Trophoblast cell (in vitro differentiated cells and primary cell): Measurements from ENCODE around the gene ZNF526.

ENCODE experiments used
- DNase-seq, 2 donors: peaks; one replicate each; pipeline ENCODE4 v3.0.0-alpha.2; 2016
- H2AFZ ChIP-seq: 2 replicates; pipeline ENCODE4 v1.6.1; 2013; ENCODE audit warnings: low read length, moderate library complexity, mild to moderate bottlenecking; ENCODE audit not compliant: insufficient read depth, poor library complexity
- H2AK5ac ChIP-seq: 2 replicates; pipeline ENCODE4 v1.6.1; 2013; ENCODE audit warnings: mild to moderate bottlenecking, low read length
- H2BK120ac ChIP-seq: 2 replicates; pipeline ENCODE4 v1.6.1; 2013; ENCODE audit warnings: low read length, mild to moderate bottlenecking, moderate library complexity; ENCODE audit not compliant: insufficient read depth, poor library complexity
- H2BK12ac ChIP-seq: 2 replicates; pipeline ENCODE4 v1.6.1; 2013; ENCODE audit warnings: mild to moderate bottlenecking, low read length, moderate library complexity
- H2BK5ac ChIP-seq: 2 replicates; pipeline ENCODE4 v1.6.1; 2013; ENCODE audit warnings: low read length, low read depth, moderate library complexity, mild to moderate bottlenecking; ENCODE audit not compliant: poor library complexity
- H3K14ac ChIP-seq: 2 replicates; pipeline ENCODE4 v1.6.1; 2013; ENCODE audit warnings: mild to moderate bottlenecking, low read length
- H3K18ac ChIP-seq: 2 replicates; pipeline ENCODE4 v1.6.1; 2013; ENCODE audit warnings: mild to moderate bottlenecking, low read length
- H3K23ac ChIP-seq: 2 replicates; pipeline ENCODE4 v1.6.1; 2013; ENCODE audit warnings: low read length
- H3K27ac ChIP-seq: 2 replicates; pipeline ENCODE4 v1.5.1; 2013; ENCODE audit warnings: low read depth, mild to moderate bottlenecking, inconsistent platforms, low read length, moderate library complexity
- H3K27me3 ChIP-seq: 2 replicates; pipeline ENCODE4 v1.6.1; 2013; ENCODE audit warnings: inconsistent platforms, mild to moderate bottlenecking, low read length, moderate library complexity; ENCODE audit not compliant: insufficient read depth
- H3K36me3 ChIP-seq, 2 experiments: 1 replicate in 1 of 2; 2 replicates in 1 of 2; pipeline ENCODE4 v1.6.1; 2013; ENCODE audit warnings: low read length in 2 of 2, mild to moderate bottlenecking in 2 of 2, moderate library complexity in 1 of 2; ENCODE audit not compliant: insufficient read depth in 2 of 2, control insufficient read depth in 1 of 2
- H3K4ac ChIP-seq: 2 replicates; pipeline ENCODE4 v1.6.1; 2013; ENCODE audit warnings: low read depth, mild to moderate bottlenecking, low read length, moderate library complexity
- H3K4me1 ChIP-seq, 2 experiments: 1 replicate in 1 of 2; 2 replicates in 1 of 2; pipeline ENCODE4 v1.6.1; 2013; ENCODE audit warnings: low read length in 2 of 2, mild to moderate bottlenecking in 2 of 2, moderate library complexity in 1 of 2; ENCODE audit not compliant: insufficient read depth in 2 of 2, control insufficient read depth in 1 of 2
- H3K4me2 ChIP-seq: 2 replicates; pipeline ENCODE4 v1.6.1; 2013; ENCODE audit warnings: inconsistent platforms, mild to moderate bottlenecking, low read length, moderate library complexity
- H3K4me3 ChIP-seq: 2 replicates; pipeline ENCODE4 v1.5.1; 2013; ENCODE audit warnings: mild to moderate bottlenecking, low read depth, low read length, inconsistent platforms
- H3K79me1 ChIP-seq: one replicate; pipeline ENCODE4 v1.6.1; 2013; ENCODE audit warnings: low read length
- H3K79me2 ChIP-seq: 2 replicates; pipeline ENCODE4 v1.6.1; 2013; ENCODE audit warnings: low read length, mild to moderate bottlenecking; ENCODE audit not compliant: control insufficient read depth, insufficient read depth, poor library complexity
- H3K9ac ChIP-seq: 2 replicates; pipeline ENCODE4 v1.6.1; 2013; ENCODE audit warnings: mild to moderate bottlenecking, low read length
- H3K9me3 ChIP-seq: 2 replicates; pipeline ENCODE4 v1.6.1; 2013; ENCODE audit warnings: low read depth, mild to moderate bottlenecking, control low read depth, inconsistent platforms, low read length; ENCODE audit not compliant: insufficient read depth
- H4K12ac ChIP-seq: 2 replicates; pipeline ENCODE4 v1.6.1; 2013; ENCODE audit warnings: low read depth, mild to moderate bottlenecking, low read length, moderate library complexity
- H4K8ac ChIP-seq: 2 replicates; pipeline ENCODE4 v1.6.1; 2013; ENCODE audit warnings: low read depth, mild to moderate bottlenecking, low read length, moderate library complexity
- H4K91ac ChIP-seq: one replicate; pipeline ENCODE4 v1.6.1; 2013; ENCODE audit warnings: low read depth, mild to moderate bottlenecking, low read length, moderate library complexity
- WGBS: extraction: QIAGEN DNeasy Blood & Tissue Kit; methylation state at CpG from one replicate; pipeline ENCODE4 v1.1.7; 2013; ENCODE audit warnings: missing lambda C conversion rate; ENCODE audit not compliant: insufficient read length, insufficient coverage; ENCODE audit errors: extremely low coverage; 5-methylcytosine and 5-hydroxymethylcytosine counted together

Gene ZNF526

GRCh38 chr19:42269478-42270345 is 49.6 kb downstream of the ZNF526 start:
- Histone ChIP-seq H2BK5ac (peak overlapping the region; percentile 61), H3K4me2 (peak overlapping the region; percentile 70), H3K27ac (peak overlapping the region; percentile 20), H3K36me3 (peaks cover 30 to 31% of the 10 kb centered on the region in 2 experiments), H2AFZ (no peak overlapping the region), H3K4me3 (peak overlapping the region; percentile 75), H3K9ac (peak overlapping the region; percentile 35), H4K8ac (peak overlapping the region; percentile 76), H3K4me1 (peaks cover 15 to 17% of the 10 kb centered on the region in 2 experiments), H3K9me3 (peaks cover 3% of the 10 kb centered on the region), H3K4ac (peak overlapping the region; percentile 46), H3K18ac (peak overlapping the region; percentile 37), H3K79me1 (peaks cover 18% of the 10 kb centered on the region), H3K14ac (peak overlapping the region; percentile 55), H2BK12ac (peak overlapping the region; percentile 63), H4K91ac (peak overlapping the region; percentile 79), H3K27me3 (no peaks in the 10 kb centered on the region), H4K12ac (peak overlapping the region; percentile 22), H2BK120ac (peak overlapping the region; percentile 20), H3K23ac (no peak overlapping the region), H2AK5ac (peak overlapping the region; percentile 85), H3K79me2 (peaks cover 9% of the 10 kb centered on the region)
- no peak for DNase-seq
- WGBS = no CpG with 5 or more reads among the region's 10 CpGs

GRCh38 chr19:42270346-42271044 is 50.4 kb downstream of the ZNF526 start:
- Histone ChIP-seq H3K79me2 (peaks cover 9% of the 10 kb centered on the region), H3K79me1 (peaks cover 18% of the 10 kb centered on the region), H3K4me3 (no peak overlapping the region), H4K8ac (peak overlapping the region; percentile 76), H2BK12ac (peak overlapping the region; percentile 63), H3K27me3 (no peaks in the 10 kb centered on the region), H3K9me3 (peaks cover 3% of the 10 kb centered on the region), H3K4ac (peak overlapping the region; percentile 46), H3K27ac (peak overlapping the region; percentile 20), H2AK5ac (peak overlapping the region; percentile 85), H2BK5ac (peak overlapping the region; percentile 42), H3K4me1 (peaks cover 15 to 17% of the 10 kb centered on the region in 2 experiments), H3K36me3 (peaks cover 35 to 37% of the 10 kb centered on the region in 2 experiments), H3K18ac (peak overlapping the region; percentile 29), H4K91ac (peak overlapping the region; percentile 79), H2AFZ (peak overlapping the region; percentile 19), H3K4me2 (peak overlapping the region; percentile 70), H3K23ac (no peak overlapping the region), H4K12ac (no peak overlapping the region), H3K9ac (no peak overlapping the region), H3K14ac (peak overlapping the region; percentile 55), H2BK120ac (peak overlapping the region; percentile 20)
- no peak for DNase-seq
- no CpG with 5 or more reads among the region's 18 CpGs for WGBS

GRCh38 chr19:42271045-42271419 is 50.9 kb downstream of the ZNF526 start:
- Histone ChIP-seq H2BK120ac (no peak overlapping the region), H3K4me2 (no peak overlapping the region), H3K4ac (no peak overlapping the region), H3K9ac (no peak overlapping the region), H2AK5ac (no peak overlapping the region), H3K79me1 (peaks cover 18% of the 10 kb centered on the region), H4K8ac (no peak overlapping the region), H2BK5ac (no peak overlapping the region), H3K36me3 (peaks cover 35 to 37% of the 10 kb centered on the region in 2 experiments), H3K27ac (no peak overlapping the region), H2BK12ac (no peak overlapping the region), H3K18ac (no peak overlapping the region), H2AFZ (no peak overlapping the region), H3K14ac (no peak overlapping the region), H3K4me3 (no peak overlapping the region), H3K79me2 (peaks cover 9% of the 10 kb centered on the region), H3K4me1 (peaks cover 15 to 17% of the 10 kb centered on the region in 2 experiments), H4K12ac (no peak overlapping the region), H3K23ac (no peak overlapping the region), H3K27me3 (no peaks in the 10 kb centered on the region), H4K91ac (no peak overlapping the region), H3K9me3 (peaks cover 3% of the 10 kb centered on the region)
- no CpG with 5 or more reads among the region's 3 CpGs for WGBS
- DNase-seq = no peak

GRCh38 chr19:42271861-42272534 is 51.9 kb downstream of the ZNF526 start:
- no peak for DNase-seq

More at GRCh38 chr19:42271861-42272534, 51.9 kb downstream of the ZNF526 start:
- H3K9ac ChIP-seq = no peak overlapping the region
- H2AFZ ChIP-seq = no peak overlapping the region
- no peak overlapping the region for H3K23ac ChIP-seq
- no peak overlapping the region for H3K27ac ChIP-seq
- H3K27me3 ChIP-seq = no peaks in the 10 kb centered on the region
- no peak overlapping the region for H4K12ac ChIP-seq
- peaks cover 15 to 17% of the 10 kb centered on the region in 2 experiments for H3K4me1 ChIP-seq
- H2AK5ac ChIP-seq = no peak overlapping the region
- H3K4ac ChIP-seq = no peak overlapping the region
- H3K79me1 ChIP-seq = peaks cover 18% of the 10 kb centered on the region
- no peak overlapping the region for H2BK5ac ChIP-seq
- H3K79me2 ChIP-seq = peaks cover 9% of the 10 kb centered on the region
- no CpG with 5 or more reads among the region's 35 CpGs for WGBS
- H3K4me2 ChIP-seq = no peak overlapping the region
- H3K14ac ChIP-seq = no peak overlapping the region
- H4K91ac ChIP-seq = no peak overlapping the region
- H3K9me3 ChIP-seq = peaks cover 3% of the 10 kb centered on the region
- H2BK12ac ChIP-seq = no peak overlapping the region
- no peak overlapping the region for H3K4me3 ChIP-seq
- H3K18ac ChIP-seq = no peak overlapping the region
- H4K8ac ChIP-seq = no peak overlapping the region
- H2BK120ac ChIP-seq = no peak overlapping the region
- peaks cover 35 to 41% of the 10 kb centered on the region in 2 experiments for H3K36me3 ChIP-seq
